MM.1S (cell line): ENCODE measurements around the gene NHSL2.

Experiments
- CTCF ChIP-seq: fragments of 300-600 bp; sonication (generic); IDR thresholded peaks from 2 replicates; pipeline ENCODE4 v1.5.1; 2016; ENCODE audit warnings: antibody characterized with exemption, low read length, mixed read lengths
- EZH2 ChIP-seq: fragments of 300-600 bp; sonication (generic); optimal IDR thresholded peaks from 2 replicates; pipeline ENCODE3; 2017; ENCODE audit warnings: low read depth, mild to moderate bottlenecking, antibody characterized with exemption, low read length, mixed read lengths
- EZH2phosphoT487 ChIP-seq: fragments of 300-600 bp; sonication (generic); IDR thresholded peaks from 2 replicates; pipeline ENCODE4 v1.6.1; 2018; ENCODE audit warnings: antibody characterized with exemption, low read length

- TF ChIP-seq CTCF (no peak), EZH2 (no peak), EZH2phosphoT487 (no peak)
Observed at GRCh38 chrX:72037601-72038000, 127.0 kb downstream of the NHSL2 start.
